ENCODE measurements around the gene KDM4C.
"Not testable (repeated sequence)": the region's sequence is repeated elsewhere in the genome, so short reads cannot be mapped to it uniquely, and the experiment has no call there.

Gene KDM4C

DNA sequence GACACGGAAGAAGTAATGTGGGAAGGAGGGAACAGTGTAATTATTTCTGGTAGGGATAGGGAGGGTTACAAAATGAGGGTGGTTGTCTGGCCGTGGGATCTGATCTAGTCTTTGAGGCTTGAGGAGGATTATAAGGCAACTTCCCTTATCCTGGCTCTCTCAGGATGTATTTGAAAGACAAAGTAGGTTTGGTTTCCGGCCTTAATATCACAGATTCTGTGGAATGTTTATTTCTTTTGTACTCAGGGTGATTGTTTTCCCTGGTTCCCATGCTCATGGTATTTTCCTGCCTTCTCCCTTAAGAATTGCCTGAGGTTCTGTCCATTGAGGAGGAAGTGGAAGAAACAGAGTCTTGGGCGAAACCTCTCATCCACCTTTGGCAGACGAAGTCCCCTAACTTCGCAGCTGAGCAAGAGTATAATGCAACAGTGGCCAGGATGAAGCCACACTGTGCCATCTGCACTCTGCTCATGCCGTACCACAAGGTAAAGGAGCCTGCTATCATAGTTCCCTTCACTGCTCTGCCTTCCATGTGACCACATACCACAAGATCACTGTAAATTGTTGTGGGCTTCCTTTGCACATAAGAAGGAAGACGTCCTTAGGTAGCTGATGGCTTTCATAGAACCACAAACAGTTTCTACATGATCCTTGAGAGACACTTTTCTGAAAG, 253.8 kb downstream of the KDM4C start:
- H3K4me3 ChIP-seq (ENCODE audit: low read length): no peak overlapping the region
- no peak for DNase-seq (ENCODE audit: low read depth)
- TF ChIP-seq, protein P1, sequence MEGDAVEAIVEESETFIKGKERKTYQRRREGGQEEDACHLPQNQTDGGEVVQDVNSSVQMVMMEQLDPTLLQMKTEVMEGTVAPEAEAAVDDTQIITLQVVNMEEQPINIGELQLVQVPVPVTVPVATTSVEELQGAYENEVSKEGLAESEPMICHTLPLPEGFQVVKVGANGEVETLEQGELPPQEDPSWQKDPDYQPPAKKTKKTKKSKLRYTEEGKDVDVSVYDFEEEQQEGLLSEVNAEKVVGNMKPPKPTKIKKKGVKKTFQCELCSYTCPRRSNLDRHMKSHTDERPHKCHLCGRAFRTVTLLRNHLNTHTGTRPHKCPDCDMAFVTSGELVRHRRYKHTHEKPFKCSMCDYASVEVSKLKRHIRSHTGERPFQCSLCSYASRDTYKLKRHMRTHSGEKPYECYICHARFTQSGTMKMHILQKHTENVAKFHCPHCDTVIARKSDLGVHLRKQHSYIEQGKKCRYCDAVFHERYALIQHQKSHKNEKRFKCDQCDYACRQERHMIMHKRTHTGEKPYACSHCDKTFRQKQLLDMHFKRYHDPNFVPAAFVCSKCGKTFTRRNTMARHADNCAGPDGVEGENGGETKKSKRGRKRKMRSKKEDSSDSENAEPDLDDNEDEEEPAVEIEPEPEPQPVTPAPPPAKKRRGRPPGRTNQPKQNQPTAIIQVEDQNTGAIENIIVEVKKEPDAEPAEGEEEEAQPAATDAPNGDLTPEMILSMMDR (conservative IDR thresholded peaks at IDR 0.05; ENCODE audit: low read depth, low read length): no peak

DNA sequence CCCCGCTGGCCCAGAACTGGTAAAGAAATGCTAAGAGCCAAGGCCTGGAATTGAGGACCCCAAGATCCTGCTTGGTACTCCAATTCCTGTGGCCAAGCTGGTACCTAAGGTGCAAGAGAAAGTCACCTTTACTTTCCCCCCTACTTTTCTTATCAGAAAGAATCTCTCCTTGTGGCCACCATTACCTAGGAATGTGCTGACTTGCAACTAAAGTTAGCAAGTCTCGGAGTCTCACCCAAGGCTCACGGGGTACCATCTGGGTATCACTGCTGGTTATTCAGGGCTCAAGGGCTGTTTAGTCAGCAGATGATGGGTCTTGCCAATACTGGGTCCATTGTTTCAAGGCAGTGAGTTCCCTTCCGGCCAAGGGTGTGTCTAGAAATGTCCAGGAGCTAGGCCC, 270.2 kb downstream of the KDM4C start:
- DNase-seq (ENCODE audit: low read depth): no peak
- no peak overlapping the region for H3K4me3 ChIP-seq (ENCODE audit: low read length)
- TF ChIP-seq, protein P1 (conservative IDR thresholded peaks at IDR 0.05; ENCODE audit: low read depth, low read length): no peak

DNA sequence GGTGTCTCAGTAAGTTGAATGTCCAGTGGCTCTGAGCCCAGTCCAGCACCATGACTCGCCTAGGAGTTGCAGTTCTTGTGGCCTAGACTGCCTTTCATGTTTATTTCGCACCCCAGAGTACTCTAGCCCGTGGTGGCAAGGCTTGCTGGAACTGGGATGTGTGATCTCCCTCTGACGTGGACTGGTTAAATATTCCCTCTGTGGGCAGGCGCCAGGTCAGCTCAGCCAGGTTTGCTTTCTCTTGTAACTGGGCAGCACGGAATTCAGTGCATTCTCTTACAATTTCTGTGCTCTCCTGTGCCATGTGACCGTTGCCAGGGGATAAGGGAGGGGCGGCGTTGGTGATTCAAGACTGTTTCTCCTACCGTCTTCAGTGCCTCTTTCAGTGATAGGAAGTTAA, 270.8 kb downstream of the KDM4C start:
- no peak overlapping the region for H3K4me3 ChIP-seq (ENCODE audit: low read length)
- no peak for DNase-seq (ENCODE audit: low read depth)
- TF ChIP-seq, protein P1 (conservative IDR thresholded peaks at IDR 0.05; ENCODE audit: low read depth, low read length): no peak

DNA sequence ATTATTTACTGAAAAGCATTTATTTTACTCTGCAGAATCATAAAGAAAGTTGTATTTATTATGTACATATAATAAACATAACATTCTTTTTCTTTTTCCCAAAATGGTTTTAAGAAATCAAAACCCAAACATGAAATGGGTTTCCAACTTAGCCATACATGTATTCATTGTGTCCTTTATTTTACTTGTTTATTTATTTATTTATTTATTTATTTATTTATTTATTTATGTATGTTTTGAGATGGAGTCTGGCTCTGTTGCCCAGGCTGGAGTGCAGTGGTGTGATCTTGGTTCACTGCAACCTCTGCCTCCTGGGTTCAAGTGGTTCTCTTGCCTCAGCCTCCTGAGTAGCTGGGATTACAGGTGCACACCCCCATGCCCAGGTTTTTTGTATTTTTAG, 273.2 kb downstream of the KDM4C start:
- not testable (repeated sequence) for DNase-seq (ENCODE audit: low read depth); H3K4me3 ChIP-seq (ENCODE audit: low read length)

DNA sequence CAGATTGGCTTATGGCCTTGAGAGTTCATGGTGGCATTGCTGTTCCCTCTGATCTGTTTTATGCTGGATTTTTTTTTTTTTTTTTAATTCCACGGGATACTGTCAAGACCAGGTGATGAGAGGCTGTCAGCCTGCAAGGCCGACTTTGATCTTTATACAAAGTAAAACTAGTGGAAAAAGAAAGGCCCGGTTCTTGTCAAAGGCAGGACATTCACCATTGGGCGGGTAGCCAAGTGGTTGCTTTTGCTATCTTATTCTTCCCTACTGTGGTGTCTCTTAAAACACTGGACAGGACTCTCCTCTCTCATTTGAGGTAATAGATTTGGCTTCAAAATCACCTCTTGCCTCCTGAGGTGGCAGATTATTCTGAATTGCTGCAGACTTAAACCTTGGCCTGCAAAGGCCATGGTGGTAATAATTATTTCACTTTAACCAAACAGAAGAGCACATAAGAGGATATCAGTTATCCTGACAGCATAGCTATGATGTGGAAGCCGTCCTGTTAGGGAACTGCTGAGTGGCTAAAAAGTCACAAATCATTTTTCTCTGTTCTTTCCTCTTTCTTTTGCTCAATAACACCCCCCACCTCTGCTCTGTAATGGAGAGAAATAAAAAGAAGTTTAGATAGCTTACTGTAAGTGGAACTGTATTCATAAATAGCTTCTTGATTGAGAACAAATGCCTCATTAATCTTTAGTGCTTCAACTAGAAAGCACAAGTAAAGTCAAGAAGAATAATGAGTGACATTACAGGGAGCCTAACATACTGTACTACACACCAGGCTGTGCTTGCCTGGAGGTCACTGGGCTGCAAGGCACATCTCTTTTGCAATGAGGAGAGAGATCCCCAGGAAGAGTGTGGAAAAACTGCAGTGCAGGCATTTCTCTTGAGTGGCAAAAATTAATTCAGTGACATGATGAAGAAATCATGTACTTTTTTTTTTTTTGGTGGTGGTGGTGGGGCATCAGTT, 275.6 kb downstream of the KDM4C start:
- DNase-seq (ENCODE audit: low read depth): no peak
- TF ChIP-seq, protein P1 (conservative IDR thresholded peaks at IDR 0.05; ENCODE audit: low read depth, low read length): no peak
- no peak overlapping the region for H3K4me3 ChIP-seq (ENCODE audit: low read length)

DNA sequence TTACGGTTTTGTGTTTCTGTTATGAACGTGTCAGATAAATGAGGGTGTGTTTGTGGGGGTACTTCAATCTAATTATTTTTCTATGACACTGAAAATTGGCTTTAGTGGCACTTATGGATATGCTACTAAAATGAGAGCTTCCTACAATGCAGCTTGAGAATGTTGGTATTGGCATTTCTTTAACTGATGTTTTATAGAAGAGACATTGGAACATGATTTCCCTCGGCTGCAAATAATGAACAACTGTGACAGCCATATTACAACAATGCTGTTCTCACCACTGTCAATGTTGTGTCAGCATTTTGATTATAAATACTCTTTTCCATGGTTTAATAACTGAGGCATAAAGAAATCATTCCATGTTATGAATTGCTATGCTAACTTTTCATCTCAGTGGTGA, 279.4 kb downstream of the KDM4C start:
- DNase-seq (ENCODE audit: low read depth): no peak
- TF ChIP-seq, protein P1 (conservative IDR thresholded peaks at IDR 0.05; ENCODE audit: low read depth, low read length): no peak
- H3K4me3 ChIP-seq (ENCODE audit: low read length): no peak overlapping the region

DNA sequence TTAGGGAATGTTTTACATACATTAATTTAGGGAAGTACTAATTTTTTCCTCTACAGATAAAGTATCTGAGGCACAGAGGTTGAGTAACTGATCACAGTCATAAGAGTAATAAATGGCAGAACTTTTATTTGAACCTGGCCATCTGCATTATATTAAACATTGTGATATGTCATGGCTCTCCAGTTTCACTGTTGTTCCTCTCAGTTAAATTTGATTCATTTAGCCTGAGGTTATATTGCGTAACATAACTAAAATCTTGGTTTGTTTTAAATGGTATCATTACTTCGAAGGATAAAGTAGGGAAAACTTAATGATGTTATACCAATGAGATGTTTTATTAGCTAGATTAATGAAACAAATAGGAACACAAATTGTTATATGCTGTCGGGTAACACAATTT, 284.4 kb downstream of the KDM4C start:
- no peak overlapping the region for H3K4me3 ChIP-seq (ENCODE audit: low read length)
- TF ChIP-seq, protein P1 (conservative IDR thresholded peaks at IDR 0.05; ENCODE audit: low read depth, low read length): no peak
- DNase-seq (ENCODE audit: low read depth): no peak
